ENCODE measurements around the gene EXTL2. TPM values are rescaled to one million over a fixed set of nuclear protein-coding genes. Genes with fewer than 3 reads are reported as not detected.

The EXTL2 gene
- total and polyA plus RNA-seq, 8 donors = 2.9 to 33.5 (median 4.4) TPM; not detected in 1

DNA sequence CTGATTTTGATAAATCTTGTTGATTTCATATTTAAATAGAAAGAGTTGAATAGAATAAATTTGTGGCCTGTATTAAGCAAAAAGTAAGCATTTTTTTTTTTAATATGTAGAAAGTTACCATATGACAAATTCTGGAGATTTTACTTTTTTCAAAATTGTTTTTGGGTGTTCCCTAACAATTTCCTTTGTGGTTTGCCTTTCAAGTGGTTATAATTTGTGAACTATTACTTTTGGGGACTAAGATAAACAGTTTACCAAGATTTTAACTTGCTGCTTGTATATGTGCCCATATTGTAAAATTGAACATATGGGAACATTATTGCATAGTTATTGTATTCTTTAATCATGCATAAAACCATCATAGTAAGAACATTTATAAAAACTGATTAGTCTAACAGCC is 35.9 kb upstream of the EXTL2 start:
- no peak overlapping the region for H3K27ac ChIP-seq
- no peaks in the 10 kb centered on the region for H3K9me3 ChIP-seq
- intact Hi-C loops (cut with DNase I; ENCODE audit: low total_unique reads) = no loop called here
- H3K4me1 ChIP-seq = peaks cover 0 to 6% (median 0%) of the 10 kb centered on the region in 4 donors
- H3K36me3 ChIP-seq = peaks cover 0 to 34% (median 30%) of the 10 kb centered on the region in 4 donors
- no peak for DNase-seq
- no peaks in the 10 kb centered on the region for H3K27me3 ChIP-seq
- no peak overlapping the region for H3K4me3 ChIP-seq
- TF ChIP-seq EP300 (IDR thresholded peaks at IDR 0.05) = no peak
- no peak for TF ChIP-seq POLR2A (IDR thresholded peaks at IDR 0.05)
- TF ChIP-seq CTCF (IDR thresholded peaks at IDR 0.05) = no peak
- TF ChIP-seq POLR2AphosphoS5 (IDR thresholded peaks at IDR 0.05) = no peak

GRCh38 chr1:100928128-100928527 is 33.5 kb upstream of the EXTL2 start:
- DNase-seq = no peak
- Histone ChIP-seq H3K27me3 (no peaks in the 10 kb centered on the region), H3K9me3 (no peaks in the 10 kb centered on the region), H3K36me3 (peaks cover 0 to 45% (median 38%) of the 10 kb centered on the region in 4 donors), H3K4me1 (peaks cover 0 to 6% (median 0%) of the 10 kb centered on the region in 4 donors), H3K27ac (no peak overlapping the region), H3K4me3 (no peak overlapping the region)
- WGBS, 5 donors = 79 to 91% (median 87%) methylated on average over 3 of the region's 3 CpGs
- TF ChIP-seq POLR2A (IDR thresholded peaks at IDR 0.05) (no peak), CTCF (IDR thresholded peaks at IDR 0.05) (no peak), POLR2AphosphoS5 (IDR thresholded peaks at IDR 0.05) (no peak), EP300 (IDR thresholded peaks at IDR 0.05) (no peak)
- intact Hi-C loops (cut with DNase I; ENCODE audit: low total_unique reads) = no loop called here

GRCh38 chr1:100927276-100927675 is 32.6 kb upstream of the EXTL2 start:
- TF ChIP-seq POLR2AphosphoS5 (IDR thresholded peaks at IDR 0.05) = no peak
- no peak for TF ChIP-seq EP300 (IDR thresholded peaks at IDR 0.05)
- no peak for TF ChIP-seq CTCF (IDR thresholded peaks at IDR 0.05)
- no peak for TF ChIP-seq POLR2A (IDR thresholded peaks at IDR 0.05)
- Histone ChIP-seq H3K4me1 (peaks cover 0 to 6% (median 0%) of the 10 kb centered on the region in 4 donors), H3K27ac (no peak overlapping the region), H3K27me3 (no peaks in the 10 kb centered on the region), H3K36me3 (peaks cover 0 to 42% (median 39%) of the 10 kb centered on the region in 4 donors), H3K9me3 (no peaks in the 10 kb centered on the region), H3K4me3 (no peak overlapping the region)
- peak in 1 of 2 donors; percentile 56 for DNase-seq
- intact Hi-C loops (cut with DNase I; ENCODE audit: low total_unique reads) = no loop called here
- 31 to 52% (median 38%) methylated on average over 2 of the region's 2 CpGs for WGBS, 5 donors

- H3K4me3 ChIP-seq = no peak overlapping the region
- H3K4me1 ChIP-seq = peaks cover 0 to 3% (median 0%) of the 10 kb centered on the region in 4 donors
- H3K27ac ChIP-seq = no peak overlapping the region
- peaks cover 0 to 50% (median 43%) of the 10 kb centered on the region in 4 donors for H3K36me3 ChIP-seq
- no peaks in the 10 kb centered on the region for H3K9me3 ChIP-seq
- H3K27me3 ChIP-seq = no peaks in the 10 kb centered on the region
- 91 to 100% (median 98%) methylated on average over 2 of the region's 2 CpGs for WGBS, 5 donors
- no peak for DNase-seq
- TF ChIP-seq EP300 (IDR thresholded peaks at IDR 0.05) (no peak), CTCF (IDR thresholded peaks at IDR 0.05) (no peak), POLR2A (IDR thresholded peaks at IDR 0.05) (no peak), POLR2AphosphoS5 (IDR thresholded peaks at IDR 0.05) (no peak)
- intact Hi-C loops (cut with DNase I; ENCODE audit: low total_unique reads) = no loop called here
Measured at GRCh38 chr1:100926240-100926639, 31.6 kb upstream of the EXTL2 start.

All from stomach (tissue), 9 donors.